ENCODE results near the gene MAP2. TPM values are rescaled to one million over a fixed set of nuclear protein-coding genes. Genes with fewer than 3 reads are reported as not detected.

Gene MAP2
- polyA plus RNA-seq, 1 donor (not counting 4 experiments of a cell fraction or from before 2014, with no cell fraction given) = 16.2 TPM

DNA sequence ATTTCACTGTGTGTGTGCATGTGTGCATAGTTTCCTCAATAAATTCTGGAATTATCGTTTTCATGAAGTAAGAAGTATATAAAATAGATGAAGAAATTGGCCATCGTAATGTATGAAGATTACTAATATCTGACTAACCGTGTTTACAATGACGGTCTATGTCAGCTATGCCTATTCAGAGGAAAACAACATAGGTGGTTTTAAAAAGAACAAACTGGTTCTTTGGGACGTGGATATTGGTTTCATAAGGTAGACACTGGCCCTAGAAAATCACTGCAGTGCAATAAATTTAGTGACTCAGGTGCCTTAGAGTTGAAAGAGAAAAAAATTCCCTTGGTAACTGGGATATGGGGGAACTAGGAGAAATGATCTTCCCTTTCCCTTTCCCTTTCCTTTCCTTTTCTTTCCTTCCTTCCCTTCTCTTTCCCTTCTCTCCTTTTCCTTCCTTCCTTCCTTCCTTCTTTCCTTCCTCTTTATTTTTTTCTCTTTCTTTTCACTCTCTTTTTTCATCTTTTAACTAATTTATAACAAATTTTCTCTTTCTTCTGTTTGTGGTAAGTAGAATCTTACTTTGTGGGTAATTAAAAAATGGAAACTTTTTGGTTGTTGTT is 36.4 kb downstream of the MAP2 start:
- Histone ChIP-seq H3K9ac (ENCODE audit: control insufficient read depth, extremely low read depth, insufficient read depth, low read length) (no peak overlapping the region), H3K4me3 (ENCODE audit: control insufficient read depth in 2 of 3, extremely low read depth in 1 of 3, insufficient read depth in 2 of 3, low read depth in 1 of 3, low read length in 3 of 3) (no peak overlapping the region), H3K79me2 (ENCODE audit: control insufficient read depth, insufficient read depth, low read length) (no peaks in the 10 kb centered on the region), H2AFZ (ENCODE audit: control insufficient read depth, low read length) (no peak overlapping the region), H4K20me1 (ENCODE audit: control insufficient read depth, extremely low read depth, insufficient read depth, low read length) (no peaks in the 10 kb centered on the region), H3K27me3 (ENCODE audit: control insufficient read depth, extremely low read depth, insufficient read depth, low read length) (no peaks in the 10 kb centered on the region), H3K9me3 (ENCODE audit: control insufficient read depth, low read depth, low read length) (no peaks in the 10 kb centered on the region), H3K27ac (ENCODE audit: control insufficient read depth, insufficient read depth, low read length) (no peak overlapping the region), H3K9me1 (ENCODE audit: control insufficient read depth, extremely low read depth, insufficient read depth, low read length) (no peaks in the 10 kb centered on the region), H3K4me1 (ENCODE audit: control insufficient read depth, extremely low read depth, insufficient read depth, low read length) (no peaks in the 10 kb centered on the region), H3K36me3 (ENCODE audit: control insufficient read depth in 2 of 2, extremely low read depth in 1 of 2, insufficient read depth in 2 of 2, low read length in 2 of 2) (no peaks in the 10 kb centered on the region), H3K4me2 (ENCODE audit: control insufficient read depth, extremely low read depth, insufficient read depth, low read depth, low read length) (no peak overlapping the region)
- no peak for TF ChIP-seq CTCF (optimal IDR thresholded peaks at IDR 0.05 in 1 of 3, IDR thresholded peaks at IDR 0.05 in 1 of 3, conservative IDR thresholded peaks at IDR 0.05 in 1 of 3; ENCODE audit: extremely low read depth in 1 of 3, insufficient read depth in 2 of 3, low read length in 3 of 3)
- TF ChIP-seq EZH2 (IDR thresholded peaks at IDR 0.05; ENCODE audit: low read length) = no peak
- no peak for DNase-seq (ENCODE audit: low read depth, low spot score)
- no peak for FAIRE-seq
- dilution Hi-C loops (cut with MboI; ENCODE audit: extremely low pct_ligation_motif_present, low sequenced_read_pairs) = no loop called here

DNA sequence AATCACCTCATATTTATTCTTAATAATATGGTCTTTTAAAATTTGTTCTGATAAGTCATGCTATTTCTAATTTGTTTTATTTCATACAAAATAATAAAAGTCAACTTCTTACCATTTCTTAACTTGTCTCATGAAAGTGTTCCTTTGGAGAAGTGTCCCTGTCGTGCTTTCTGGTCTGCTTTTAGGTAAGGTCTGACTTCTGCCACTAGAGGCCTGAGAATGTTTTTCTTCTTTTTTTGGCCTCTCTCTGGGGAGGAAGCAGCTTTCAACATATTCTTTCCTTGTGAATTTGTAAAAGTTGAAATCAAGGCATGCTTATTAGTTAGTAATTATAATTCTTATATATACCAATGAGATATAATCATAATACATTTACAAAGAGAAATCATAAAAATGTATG is 39.4 kb downstream of the MAP2 start:
- Histone ChIP-seq H3K9ac (ENCODE audit: control insufficient read depth, extremely low read depth, insufficient read depth, low read length) (no peak overlapping the region), H3K36me3 (ENCODE audit: control insufficient read depth in 2 of 2, extremely low read depth in 1 of 2, insufficient read depth in 2 of 2, low read length in 2 of 2) (no peaks in the 10 kb centered on the region), H3K4me2 (ENCODE audit: control insufficient read depth, extremely low read depth, insufficient read depth, low read depth, low read length) (no peak overlapping the region), H3K9me3 (ENCODE audit: control insufficient read depth, low read depth, low read length) (no peaks in the 10 kb centered on the region), H3K4me3 (ENCODE audit: control insufficient read depth in 2 of 3, extremely low read depth in 1 of 3, insufficient read depth in 2 of 3, low read depth in 1 of 3, low read length in 3 of 3) (no peak overlapping the region), H3K4me1 (ENCODE audit: control insufficient read depth, extremely low read depth, insufficient read depth, low read length) (no peaks in the 10 kb centered on the region), H3K79me2 (ENCODE audit: control insufficient read depth, insufficient read depth, low read length) (no peaks in the 10 kb centered on the region), H3K9me1 (ENCODE audit: control insufficient read depth, extremely low read depth, insufficient read depth, low read length) (no peaks in the 10 kb centered on the region), H3K27me3 (ENCODE audit: control insufficient read depth, extremely low read depth, insufficient read depth, low read length) (no peaks in the 10 kb centered on the region), H3K27ac (ENCODE audit: control insufficient read depth, insufficient read depth, low read length) (no peak overlapping the region), H2AFZ (ENCODE audit: control insufficient read depth, low read length) (no peak overlapping the region), H4K20me1 (ENCODE audit: control insufficient read depth, extremely low read depth, insufficient read depth, low read length) (no peaks in the 10 kb centered on the region)
- dilution Hi-C loops (cut with MboI; ENCODE audit: extremely low pct_ligation_motif_present, low sequenced_read_pairs) = no loop called here
- DNase-seq (ENCODE audit: low read depth, low spot score) (no peak), FAIRE-seq (no peak)
- TF ChIP-seq EZH2 (IDR thresholded peaks at IDR 0.05; ENCODE audit: low read length) (no peak), CTCF (optimal IDR thresholded peaks at IDR 0.05 in 1 of 3, IDR thresholded peaks at IDR 0.05 in 1 of 3, conservative IDR thresholded peaks at IDR 0.05 in 1 of 3; ENCODE audit: extremely low read depth in 1 of 3, insufficient read depth in 2 of 3, low read length in 3 of 3) (peak in 1 of 3 experiments; percentile 32)
